ENCODE measurements around the gene SEMA3D.

The SEMA3D gene

DNA sequence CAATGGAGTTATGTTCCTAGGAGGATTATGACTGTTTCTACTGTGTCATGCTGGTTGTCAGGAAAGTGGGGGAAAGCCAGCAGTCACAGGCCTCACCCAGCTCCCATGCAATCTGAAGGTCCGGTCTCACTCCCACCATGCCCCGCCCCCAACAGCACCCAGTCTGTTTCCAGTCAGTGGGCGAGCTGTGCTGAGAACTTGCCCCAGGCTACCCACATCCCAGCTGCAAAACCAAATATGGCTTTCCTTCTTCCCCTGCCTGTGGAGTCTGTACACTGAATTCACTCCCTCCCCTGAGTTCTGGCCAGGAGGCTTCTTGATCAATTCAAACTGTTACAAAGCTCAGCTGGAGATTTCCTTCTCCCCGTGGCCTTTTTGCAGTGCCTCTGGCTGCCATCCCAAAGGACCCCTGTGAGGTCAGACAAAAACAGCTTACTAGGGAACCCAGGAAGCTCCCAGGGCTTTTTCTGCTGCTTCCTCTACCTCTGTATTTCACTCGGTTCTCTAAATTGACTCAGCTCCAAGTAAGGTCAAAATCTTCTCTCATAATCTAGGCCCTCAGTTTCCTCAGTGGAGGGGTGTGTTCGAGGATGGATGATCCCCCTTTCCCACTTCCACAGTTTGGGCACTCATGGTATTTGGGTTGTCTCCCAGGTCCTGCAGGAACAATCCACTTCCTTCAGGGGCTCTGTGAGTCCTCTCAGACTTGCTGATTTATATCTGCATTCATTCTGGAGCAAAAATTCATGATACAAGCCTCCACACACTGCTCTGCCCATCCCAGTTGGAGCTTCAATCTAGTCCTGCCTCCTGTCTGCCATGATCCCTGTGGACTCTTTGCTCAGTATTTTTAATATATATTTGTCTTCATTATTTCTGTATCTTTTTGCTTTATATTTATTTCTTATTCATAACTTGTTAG is 205.5 kb downstream of the SEMA3D start:
- Mint-ChIP-seq H3K27me3 (ENCODE audit: low read depth) (no peaks in the 10 kb centered on the region), H3K36me3 (ENCODE audit: low read depth) (no peaks in the 10 kb centered on the region), H3K9me3 (no peaks in the 10 kb centered on the region), H3K4me3 (no peak overlapping the region), H3K27ac (no peak overlapping the region), H3K4me1 (ENCODE audit: low read depth) (peaks cover 6% of the 10 kb centered on the region)
- no peak for DNase-seq (ENCODE audit: low spot score)

DNA sequence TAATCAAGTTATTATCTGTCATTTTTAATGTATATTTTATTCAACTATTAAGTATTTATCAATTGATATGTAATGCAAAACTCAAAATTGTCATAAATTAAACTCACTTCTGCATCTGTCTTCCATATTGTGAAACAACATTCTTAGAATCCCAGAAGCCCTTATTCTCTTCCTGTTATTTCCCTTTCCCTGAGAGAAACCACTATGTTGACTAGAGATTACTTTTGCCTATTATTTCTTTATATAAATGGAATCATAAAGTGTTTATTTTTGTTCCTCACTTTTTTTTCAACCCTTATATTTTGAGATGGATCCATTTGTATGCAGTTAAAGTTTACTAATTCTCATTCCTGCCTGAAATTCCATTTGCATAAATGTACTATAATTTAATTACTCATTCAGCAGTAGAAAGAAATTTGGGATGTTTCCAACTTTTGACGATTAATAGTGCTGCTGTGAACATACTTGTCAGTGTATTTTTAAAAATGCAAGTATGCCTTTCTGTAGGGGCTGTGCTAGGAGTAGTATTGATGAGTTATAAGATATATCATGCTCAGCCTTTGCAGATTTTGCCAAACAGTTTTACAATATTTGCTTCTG is 211.2 kb downstream of the SEMA3D start:
- Mint-ChIP-seq H3K9me3 (no peaks in the 10 kb centered on the region), H3K4me3 (no peak overlapping the region), H3K27ac (no peak overlapping the region), H3K36me3 (ENCODE audit: low read depth) (no peaks in the 10 kb centered on the region), H3K4me1 (ENCODE audit: low read depth) (no peaks in the 10 kb centered on the region), H3K27me3 (ENCODE audit: low read depth) (no peaks in the 10 kb centered on the region)
- DNase-seq (ENCODE audit: low spot score): no peak

DNA sequence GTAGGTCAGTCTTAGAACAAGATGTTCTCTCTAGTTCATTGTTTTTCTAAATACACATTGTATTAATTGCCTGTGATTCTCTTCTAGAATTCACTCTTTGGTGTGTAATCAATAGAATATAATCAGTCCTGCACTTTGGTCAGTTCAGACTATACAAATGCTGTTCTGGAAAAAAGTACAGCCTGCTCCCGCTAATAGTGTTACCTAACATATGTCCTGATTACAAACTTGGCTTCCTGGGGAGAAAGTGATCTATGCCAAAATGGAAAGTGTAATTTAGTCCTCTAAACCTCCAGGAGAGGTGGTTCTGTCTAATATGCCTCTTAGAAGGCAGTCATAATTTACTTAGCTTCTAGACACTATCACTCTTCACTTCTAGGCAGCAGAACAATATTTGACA is 215.5 kb downstream of the SEMA3D start:
- Mint-ChIP-seq H3K27me3 (ENCODE audit: low read depth) (no peaks in the 10 kb centered on the region), H3K4me1 (ENCODE audit: low read depth) (no peaks in the 10 kb centered on the region), H3K9me3 (no peaks in the 10 kb centered on the region), H3K4me3 (no peak overlapping the region), H3K27ac (no peak overlapping the region), H3K36me3 (ENCODE audit: low read depth) (no peaks in the 10 kb centered on the region)
- DNase-seq (ENCODE audit: low spot score): no peak

DNA sequence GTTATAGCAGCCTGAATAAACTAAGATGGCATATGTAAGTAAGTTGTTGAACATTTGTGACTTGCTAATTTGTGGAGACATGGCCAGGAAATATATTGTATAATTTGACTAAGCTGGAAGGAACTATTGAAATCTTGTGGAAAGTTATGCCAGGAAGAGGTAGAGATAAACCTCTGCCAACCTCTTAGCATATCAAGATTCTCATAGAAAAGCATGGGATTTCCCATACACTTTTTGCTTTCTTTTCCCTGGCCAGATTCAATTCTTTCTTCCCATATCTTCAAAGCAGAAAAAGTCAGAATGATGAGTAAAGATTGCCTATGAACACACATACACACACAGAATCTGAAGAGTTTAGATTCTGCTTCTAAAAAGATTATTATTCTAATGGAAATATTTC is 216.2 kb downstream of the SEMA3D start:
- no peak overlapping the region for H3K4me3 Mint-ChIP-seq
- no peak for DNase-seq (ENCODE audit: low spot score)

DNA sequence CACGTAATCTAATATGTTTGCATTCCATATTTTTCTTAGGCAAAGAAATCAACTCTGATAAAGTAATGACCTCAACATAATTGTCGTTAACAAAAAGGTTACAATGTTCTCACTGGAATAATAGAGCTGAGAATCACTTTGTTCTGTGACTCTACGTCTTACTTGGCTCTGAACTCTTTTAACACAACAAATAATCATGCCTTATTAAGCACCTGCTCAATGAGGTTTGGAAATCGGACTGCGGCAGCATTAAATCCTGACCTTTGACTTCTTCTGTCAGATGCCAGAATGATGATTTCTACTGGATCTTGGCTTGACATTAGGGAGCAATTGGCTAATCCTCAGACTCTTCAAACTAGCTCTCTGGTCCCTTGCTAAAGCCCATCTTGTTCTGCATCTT is 233.6 kb downstream of the SEMA3D start:
- Mint-ChIP-seq H3K4me1 (ENCODE audit: low read depth) (no peaks in the 10 kb centered on the region), H3K27ac (no peak overlapping the region), H3K9me3 (no peaks in the 10 kb centered on the region), H3K27me3 (ENCODE audit: low read depth) (no peaks in the 10 kb centered on the region), H3K4me3 (no peak overlapping the region), H3K36me3 (ENCODE audit: low read depth) (no peaks in the 10 kb centered on the region)
- no peak for DNase-seq (ENCODE audit: low spot score)

More for the DNA sequence above, 216.2 kb downstream of the SEMA3D start:
- Mint-ChIP-seq H3K4me1 (ENCODE audit: low read depth) (no peaks in the 10 kb centered on the region), H3K36me3 (ENCODE audit: low read depth) (no peaks in the 10 kb centered on the region), H3K9me3 (no peaks in the 10 kb centered on the region), H3K27me3 (ENCODE audit: low read depth) (no peaks in the 10 kb centered on the region), H3K27ac (no peak overlapping the region)

DNA sequence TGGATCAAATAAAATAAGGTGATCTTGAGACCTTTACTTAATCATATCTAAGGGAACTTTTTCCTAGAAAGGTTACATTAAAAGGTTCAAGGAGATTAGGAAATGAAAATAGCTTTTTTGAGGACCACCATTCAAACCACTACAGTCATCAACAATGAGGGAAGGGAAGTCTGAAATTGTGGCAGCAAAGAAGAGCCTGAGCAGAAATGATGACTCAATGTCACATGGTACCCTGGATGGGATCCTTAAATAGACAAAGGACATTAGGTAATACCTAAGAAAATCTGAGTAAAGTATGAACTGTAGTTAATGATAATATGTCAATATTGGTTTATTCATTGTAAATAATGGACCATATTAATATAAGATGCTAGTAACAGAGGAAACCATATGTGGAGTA is 236.0 kb downstream of the SEMA3D start:
- Mint-ChIP-seq H3K9me3 (no peaks in the 10 kb centered on the region), H3K4me3 (no peak overlapping the region), H3K4me1 (ENCODE audit: low read depth) (no peaks in the 10 kb centered on the region), H3K27ac (no peak overlapping the region), H3K36me3 (ENCODE audit: low read depth) (no peaks in the 10 kb centered on the region), H3K27me3 (ENCODE audit: low read depth) (no peaks in the 10 kb centered on the region)
- no peak for DNase-seq (ENCODE audit: low spot score)

- no peak for DNase-seq (ENCODE audit: low spot score)
- H3K27ac Mint-ChIP-seq: no peak overlapping the region
- no peaks in the 10 kb centered on the region for H3K27me3 Mint-ChIP-seq (ENCODE audit: low read depth)
Observed at GRCh38 chr7:84949501-84949900, 237.4 kb downstream of the SEMA3D start.

GRCh38 chr7:84949067-84949466 is 237.8 kb downstream of the SEMA3D start:
- H3K27ac Mint-ChIP-seq: no peak overlapping the region
- no peaks in the 10 kb centered on the region for H3K4me1 Mint-ChIP-seq (ENCODE audit: low read depth)
- H3K36me3 Mint-ChIP-seq (ENCODE audit: low read depth): no peaks in the 10 kb centered on the region
- H3K27me3 Mint-ChIP-seq (ENCODE audit: low read depth): no peaks in the 10 kb centered on the region
- no peak for DNase-seq (ENCODE audit: low spot score)
- H3K9me3 Mint-ChIP-seq: no peaks in the 10 kb centered on the region
- no peak overlapping the region for H3K4me3 Mint-ChIP-seq

More at GRCh38 chr7:84949501-84949900, 237.4 kb downstream of the SEMA3D start:
- Mint-ChIP-seq H3K4me1 (ENCODE audit: low read depth) (no peaks in the 10 kb centered on the region), H3K9me3 (no peaks in the 10 kb centered on the region), H3K4me3 (no peak overlapping the region), H3K36me3 (ENCODE audit: low read depth) (no peaks in the 10 kb centered on the region)

- no peak overlapping the region for H3K27ac Mint-ChIP-seq
- no peak for DNase-seq (ENCODE audit: low spot score)
- no peaks in the 10 kb centered on the region for H3K9me3 Mint-ChIP-seq
- no peaks in the 10 kb centered on the region for H3K4me1 Mint-ChIP-seq (ENCODE audit: low read depth)
- H3K27me3 Mint-ChIP-seq (ENCODE audit: low read depth): no peaks in the 10 kb centered on the region
- H3K4me3 Mint-ChIP-seq: no peak overlapping the region
- H3K36me3 Mint-ChIP-seq (ENCODE audit: low read depth): no peaks in the 10 kb centered on the region
Observed at GRCh38 chr7:84948634-84949033, 238.2 kb downstream of the SEMA3D start.

- Mint-ChIP-seq H3K4me1 (ENCODE audit: low read depth) (no peaks in the 10 kb centered on the region), H3K27me3 (ENCODE audit: low read depth) (no peaks in the 10 kb centered on the region), H3K9me3 (no peaks in the 10 kb centered on the region), H3K27ac (no peak overlapping the region), H3K4me3 (no peak overlapping the region), H3K36me3 (ENCODE audit: low read depth) (no peaks in the 10 kb centered on the region)
- DNase-seq (ENCODE audit: low spot score): no peak
Observed at GRCh38 chr7:84946549-84946948, 240.3 kb downstream of the SEMA3D start.

Data from T-helper 2 cell treated with Interferon-gamma antibody and Interleukin-4, amounts not matched to agents 5 μg/mL and 100 μg/mL, for 36 hours (primary cell).